ENCODE measurements around the gene RAB36.

Gene RAB36

DNA sequence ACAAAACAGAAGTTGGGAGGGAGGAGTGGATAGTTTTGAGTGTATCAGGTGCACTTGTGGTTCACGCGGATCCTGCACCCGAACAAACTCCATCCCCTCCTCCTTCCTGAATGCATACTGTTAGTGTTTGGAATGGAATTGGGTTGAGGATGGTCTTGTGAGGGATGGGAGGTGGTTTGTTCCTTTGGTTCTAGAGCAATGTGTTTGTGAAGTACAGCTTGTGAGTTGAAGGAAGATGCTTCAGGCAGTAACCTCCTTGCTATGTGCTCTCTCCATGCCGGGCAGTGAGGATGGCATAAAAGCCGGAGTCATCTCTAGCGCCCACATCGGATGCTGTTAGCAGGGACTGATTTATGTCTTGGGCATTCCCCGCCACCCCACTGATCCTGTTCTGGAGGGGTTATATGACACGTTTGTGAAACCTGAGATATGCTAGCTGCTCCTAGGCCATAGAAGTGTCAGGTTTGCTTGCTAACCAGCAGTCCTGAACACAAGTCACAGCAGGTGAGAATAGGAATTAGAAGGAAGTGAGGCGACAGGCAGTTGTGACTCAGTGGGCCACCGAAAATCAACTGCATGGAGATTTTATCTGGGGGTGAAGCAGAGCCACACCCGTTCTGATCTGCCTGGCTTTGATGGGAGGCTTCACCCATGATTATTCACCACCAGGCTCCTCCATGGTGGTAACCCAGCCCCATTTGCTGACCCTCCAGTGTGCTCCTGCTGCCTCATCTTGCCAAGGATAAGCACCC lies 37.2 kb downstream of the RAB36 start:
- DNase-seq (peak; percentile 73), ATAC-seq (peak; percentile 67)

GRCh38 chr22:23183061-23183698 lies 37.9 kb downstream of the RAB36 start:
- DNase-seq (no peak), ATAC-seq (no peak)

GRCh38 chr22:23184100-23184763 lies 39.0 kb downstream of the RAB36 start:
- no peak for ATAC-seq
- no peak for DNase-seq

GRCh38 chr22:23184764-23185113 lies 39.5 kb downstream of the RAB36 start:
- ATAC-seq (no peak), DNase-seq (no peak)

GRCh38 chr22:23187211-23187610 lies 41.9 kb downstream of the RAB36 start:
- ATAC-seq: no peak
- DNase-seq: no peak

- no peak for DNase-seq
- ATAC-seq: no peak
Measured at GRCh38 chr22:23187871-23188700, 42.8 kb downstream of the RAB36 start.

- ATAC-seq: no peak
- no peak for DNase-seq
Measured at GRCh38 chr22:23190526-23190925, 45.2 kb downstream of the RAB36 start.

DNA sequence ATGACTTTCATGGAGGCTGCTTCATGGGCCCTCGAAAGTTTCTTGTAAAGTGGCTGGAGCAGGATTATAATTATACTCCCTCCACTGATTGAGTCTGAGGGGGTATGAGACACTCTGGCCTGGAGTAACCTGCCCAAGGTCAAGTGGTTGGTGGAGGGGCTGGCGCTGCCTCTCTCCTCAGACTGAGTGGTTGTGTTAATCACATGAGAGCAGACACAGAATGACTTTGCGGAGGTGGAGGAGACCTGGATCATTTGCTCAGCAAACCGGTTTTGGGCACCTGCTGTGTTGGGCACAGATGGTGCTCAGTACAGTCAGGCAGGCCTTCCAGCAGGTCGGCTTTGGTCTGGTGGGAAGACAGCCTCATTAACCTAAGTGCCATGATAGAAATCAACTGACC lies 46.9 kb downstream of the RAB36 start:
- no peak for DNase-seq
- no peak for ATAC-seq

DNA sequence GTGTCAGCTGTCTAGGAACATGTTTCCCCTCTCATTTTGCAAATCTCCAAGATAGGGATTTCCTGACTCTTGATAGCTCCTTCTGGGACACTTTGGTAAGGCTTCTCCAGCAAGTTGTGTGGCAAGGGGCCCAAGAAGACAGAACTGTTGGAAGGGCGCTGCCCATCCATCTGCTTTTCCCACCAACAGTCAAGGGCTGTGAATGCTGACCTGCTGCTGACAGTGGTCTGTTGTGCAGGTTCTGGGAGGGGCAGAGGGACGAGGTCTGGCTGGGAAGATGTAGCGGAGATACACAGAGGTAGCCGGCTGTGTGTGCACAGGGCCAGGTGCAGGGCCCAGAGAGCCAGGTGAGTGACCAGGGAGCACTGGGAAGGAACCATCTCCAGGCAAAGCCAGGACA lies 47.3 kb downstream of the RAB36 start:
- DNase-seq: no peak
- ATAC-seq: no peak

GRCh38 chr22:23193196-23193827 lies 48.0 kb downstream of the RAB36 start:
- ATAC-seq (no peak), DNase-seq (no peak)

GRCh38 chr22:23193882-23194281 lies 48.6 kb downstream of the RAB36 start:
- ATAC-seq: no peak
- no peak for DNase-seq

DNA sequence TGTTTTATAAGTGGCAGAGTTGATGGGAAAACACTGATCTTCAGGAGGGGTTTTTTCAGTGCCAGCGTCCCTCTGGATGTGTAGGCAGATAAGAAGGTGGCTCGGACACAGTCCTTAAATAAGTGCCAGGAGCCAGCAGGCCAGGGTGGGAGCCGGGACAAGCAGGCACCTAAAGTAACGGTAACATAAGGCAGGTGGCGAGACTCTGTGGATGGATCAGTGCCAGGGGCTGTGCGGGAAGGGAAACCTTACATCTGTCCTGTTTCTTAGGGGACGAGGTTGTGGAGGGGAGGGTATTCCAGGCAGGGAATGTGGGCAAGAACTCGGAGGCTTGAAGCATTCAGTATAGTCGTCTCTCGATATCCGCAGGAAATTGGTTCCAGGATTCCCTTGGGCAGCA lies 50.9 kb downstream of the RAB36 start:
- no peak for DNase-seq
- ATAC-seq: no peak

- ATAC-seq (no peak), DNase-seq (no peak)
Measured at GRCh38 chr22:23197836-23198235, 52.6 kb downstream of the RAB36 start.

DNA sequence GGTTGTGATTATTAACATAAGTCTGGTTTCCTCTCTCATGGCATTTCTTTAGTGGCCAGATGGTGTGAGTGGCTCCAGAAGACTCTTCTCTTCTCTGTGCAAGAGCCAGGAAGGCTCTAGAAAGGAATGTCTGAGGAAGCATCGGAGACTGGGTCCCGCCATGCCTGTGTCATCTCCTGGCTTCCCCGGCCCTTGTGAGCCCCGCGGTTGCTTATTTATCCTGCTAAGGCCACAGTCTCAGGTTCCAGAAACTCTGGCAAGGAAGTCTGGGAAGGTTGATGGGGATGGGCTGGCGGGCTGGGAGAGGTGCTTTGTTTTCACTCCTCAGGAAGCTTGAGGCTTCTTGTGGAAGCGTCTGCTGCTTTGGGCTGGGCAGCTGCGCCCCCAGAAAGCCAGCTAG lies 53.9 kb downstream of the RAB36 start:
- no peak for DNase-seq
- no peak for ATAC-seq

GRCh38 chr22:23200898-23201297 lies 55.6 kb downstream of the RAB36 start:
- no peak for DNase-seq
- ATAC-seq: no peak

DNA sequence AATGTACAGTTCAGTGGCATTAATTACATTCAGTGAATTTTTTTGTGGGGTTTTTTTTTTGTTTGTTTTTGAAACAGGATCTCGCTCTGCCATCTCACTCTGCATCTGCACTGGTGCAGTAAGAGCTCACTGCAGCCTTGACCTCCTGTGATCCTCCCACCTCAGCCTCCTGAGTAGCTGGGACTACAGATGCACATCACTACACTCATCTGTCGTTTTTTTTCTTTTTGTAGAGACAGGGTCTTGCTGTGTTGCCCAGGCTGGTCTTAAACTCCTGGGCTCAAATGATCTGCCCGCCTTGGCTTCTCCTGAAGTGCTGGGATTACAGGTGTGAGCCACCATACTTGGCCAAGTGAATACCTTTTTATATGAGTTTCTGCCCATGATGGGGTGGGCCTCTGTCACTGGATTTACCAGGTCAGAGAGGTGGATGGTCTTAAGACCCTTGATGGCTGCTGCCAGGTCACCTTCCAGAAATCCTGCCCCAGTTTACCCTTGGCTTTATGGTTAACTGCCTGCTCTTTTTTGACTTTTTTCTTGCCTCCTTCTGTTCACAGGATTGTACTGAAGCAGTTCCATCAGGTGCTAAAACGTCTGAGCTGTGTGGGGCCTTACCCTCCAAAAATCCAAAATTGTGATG lies 57.7 kb downstream of the RAB36 start:
- DNase-seq: no peak
- ATAC-seq: no peak

- no peak for DNase-seq
- ATAC-seq: no peak
Measured at GRCh38 chr22:23203452-23204124, 58.3 kb downstream of the RAB36 start.

GRCh38 chr22:23204125-23204488 lies 58.8 kb downstream of the RAB36 start:
- no peak for DNase-seq
- no peak for ATAC-seq

DNA sequence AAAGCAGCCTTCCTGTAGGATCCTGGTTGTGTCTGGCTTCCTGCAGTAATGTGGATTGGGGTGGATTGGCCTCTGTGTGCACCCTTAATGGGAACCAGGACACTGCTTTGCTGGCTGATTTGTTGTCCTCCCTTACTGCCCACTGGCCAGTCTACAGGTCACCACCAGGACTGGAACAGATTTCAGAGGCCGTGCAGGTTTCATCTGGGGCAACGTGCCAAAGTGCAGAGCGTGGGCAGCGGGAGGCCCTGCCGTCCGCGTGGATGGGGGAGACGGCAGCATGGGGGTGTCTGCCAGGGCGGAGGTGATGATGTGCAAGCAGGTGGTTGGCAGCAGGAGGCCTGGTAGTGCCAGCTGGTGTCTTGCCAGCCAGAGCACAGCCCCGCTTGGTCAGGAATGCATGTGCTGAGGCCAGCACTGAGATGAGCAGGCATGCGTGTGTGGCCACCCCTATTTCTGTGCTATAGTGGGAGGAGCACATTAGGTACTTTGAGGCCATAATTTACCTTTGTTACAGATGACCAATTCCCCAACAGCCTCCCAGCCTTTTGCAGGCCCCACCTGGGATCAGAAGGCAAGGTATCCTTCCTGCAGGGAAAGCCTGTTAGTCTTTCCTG lies 59.4 kb downstream of the RAB36 start:
- DNase-seq: no peak

GRCh38 chr22:23205339-23206049 lies 60.2 kb downstream of the RAB36 start:
- no peak for DNase-seq
- no peak for ATAC-seq

More for the DNA sequence above, 59.4 kb downstream of the RAB36 start:
- no peak for ATAC-seq

Data from stimulated activated naive CD8-positive, alpha-beta T cell treated with anti-CD3 and anti-CD28 coated beads, Interleukin-15, Interleukin-2, amounts not matched to agents 100 U/mL and 50 U/mL, for 24 hours (primary cell).